ENCODE measurements around the gene STK39. TPM values are rescaled to one million over a fixed set of nuclear protein-coding genes. Genes with fewer than 3 reads are reported as not detected.
A peak's percentile ranks its signal among the peaks of the same experiment; 100 is the strongest.

The STK39 gene
- total RNA-seq, 1 donor from 2014 or later, result 18.5 TPM

GRCh38 chr2:168097431-168097830, 150.0 kb downstream of the STK39 start:
- ATAC-seq (ENCODE audit: low read depth), result no peak
- CTCF ChIA-PET, result no interaction called here
- peaks cover 3% of the 10 kb centered on the region for H3K4me1 Mint-ChIP-seq
- no peaks in the 10 kb centered on the region for H3K27me3 Mint-ChIP-seq
- no peak for DNase-seq
- peaks cover 6% of the 10 kb centered on the region for H3K36me3 Mint-ChIP-seq (ENCODE audit: low read depth)
- no peak overlapping the region for H3K27ac Mint-ChIP-seq
- no peaks in the 10 kb centered on the region for H3K9me3 Mint-ChIP-seq
- POLR2A ChIA-PET, result no interaction called here
- H3K4me3 Mint-ChIP-seq, result no peak overlapping the region
- TF ChIP-seq, protein P1, sequence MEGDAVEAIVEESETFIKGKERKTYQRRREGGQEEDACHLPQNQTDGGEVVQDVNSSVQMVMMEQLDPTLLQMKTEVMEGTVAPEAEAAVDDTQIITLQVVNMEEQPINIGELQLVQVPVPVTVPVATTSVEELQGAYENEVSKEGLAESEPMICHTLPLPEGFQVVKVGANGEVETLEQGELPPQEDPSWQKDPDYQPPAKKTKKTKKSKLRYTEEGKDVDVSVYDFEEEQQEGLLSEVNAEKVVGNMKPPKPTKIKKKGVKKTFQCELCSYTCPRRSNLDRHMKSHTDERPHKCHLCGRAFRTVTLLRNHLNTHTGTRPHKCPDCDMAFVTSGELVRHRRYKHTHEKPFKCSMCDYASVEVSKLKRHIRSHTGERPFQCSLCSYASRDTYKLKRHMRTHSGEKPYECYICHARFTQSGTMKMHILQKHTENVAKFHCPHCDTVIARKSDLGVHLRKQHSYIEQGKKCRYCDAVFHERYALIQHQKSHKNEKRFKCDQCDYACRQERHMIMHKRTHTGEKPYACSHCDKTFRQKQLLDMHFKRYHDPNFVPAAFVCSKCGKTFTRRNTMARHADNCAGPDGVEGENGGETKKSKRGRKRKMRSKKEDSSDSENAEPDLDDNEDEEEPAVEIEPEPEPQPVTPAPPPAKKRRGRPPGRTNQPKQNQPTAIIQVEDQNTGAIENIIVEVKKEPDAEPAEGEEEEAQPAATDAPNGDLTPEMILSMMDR (IDR thresholded peaks at IDR 0.05), result no peak
- intact Hi-C loops (cut with micrococcal nuclease), result no loop called here

DNA sequence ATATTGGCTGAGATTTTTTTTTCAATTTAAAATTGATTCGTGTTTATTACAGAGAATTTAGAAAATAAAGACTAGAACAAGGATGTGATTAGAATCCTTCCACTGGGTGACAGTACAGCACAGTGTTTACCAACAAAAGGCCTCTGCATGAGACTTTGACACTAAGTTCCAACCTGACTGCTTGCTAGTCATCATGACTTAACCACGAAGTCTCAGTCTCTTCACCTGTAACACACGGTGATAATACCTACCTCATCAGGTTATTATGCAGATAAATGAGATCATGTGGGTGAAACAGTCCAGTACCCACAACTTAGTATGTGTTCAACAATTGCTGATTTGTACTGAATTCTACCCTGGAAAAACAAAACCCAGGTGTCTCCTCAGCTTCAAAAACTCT, 151.2 kb downstream of the STK39 start:
- intact Hi-C loops (cut with micrococcal nuclease), result no loop called here
- H3K9me3 Mint-ChIP-seq, result no peaks in the 10 kb centered on the region
- H3K4me3 Mint-ChIP-seq, result no peak overlapping the region
- peaks cover 5% of the 10 kb centered on the region for H3K4me1 Mint-ChIP-seq
- ChIA-PET POLR2A (no interaction called here), CTCF (no interaction called here)
- TF ChIP-seq, protein P1 (IDR thresholded peaks at IDR 0.05), result no peak
- ATAC-seq (ENCODE audit: low read depth), result no peak
- DNase-seq, result no peak
- no peaks in the 10 kb centered on the region for H3K27me3 Mint-ChIP-seq
- H3K27ac Mint-ChIP-seq, result no peak overlapping the region
- H3K36me3 Mint-ChIP-seq (ENCODE audit: low read depth), result peaks cover 3% of the 10 kb centered on the region

DNA sequence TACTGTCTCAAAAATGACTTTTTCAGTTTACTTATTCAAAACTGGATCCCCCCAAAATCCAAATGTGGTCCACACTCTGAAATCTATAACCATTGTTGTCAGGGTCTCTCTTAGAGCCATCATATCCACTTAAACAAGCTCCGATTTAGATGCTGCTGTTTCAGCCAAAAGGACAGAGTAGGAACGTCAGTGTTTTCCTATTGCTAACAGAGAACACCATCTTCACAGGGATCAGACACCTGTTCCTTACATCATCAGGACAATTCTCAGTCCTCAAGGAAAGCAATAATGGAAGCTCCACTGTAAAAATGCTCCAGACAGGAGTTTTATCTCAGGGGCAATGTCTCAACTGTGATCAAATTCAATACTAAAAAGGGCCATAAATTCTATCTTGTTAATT, 155.4 kb downstream of the STK39 start:
- Mint-ChIP-seq H3K27ac (no peak overlapping the region), H3K4me1 (peaks cover 33% of the 10 kb centered on the region), H3K4me3 (no peak overlapping the region), H3K36me3 (ENCODE audit: low read depth) (no peaks in the 10 kb centered on the region), H3K9me3 (no peaks in the 10 kb centered on the region), H3K27me3 (no peaks in the 10 kb centered on the region)
- ChIA-PET POLR2A (no interaction called here), CTCF (no interaction called here)
- intact Hi-C loops (cut with micrococcal nuclease), result no loop called here
- TF ChIP-seq, protein P1 (IDR thresholded peaks at IDR 0.05), result no peak
- DNase-seq (no peak), ATAC-seq (ENCODE audit: low read depth) (no peak)

GRCh38 chr2:168090366-168091135, 156.8 kb downstream of the STK39 start:
- intact Hi-C loops (cut with micrococcal nuclease), result loop anchor here (1.0 kb wide), 1 partner anchor 48 kb away; no protein-coding TSS in a partner anchor
- Mint-ChIP-seq H3K36me3 (ENCODE audit: low read depth) (no peaks in the 10 kb centered on the region), H3K9me3 (no peaks in the 10 kb centered on the region), H3K4me3 (peak overlapping the region; percentile 38), H3K4me1 (peaks cover 33% of the 10 kb centered on the region), H3K27me3 (no peaks in the 10 kb centered on the region), H3K27ac (peak overlapping the region; percentile 79)
- peak; percentile 80 for ATAC-seq (ENCODE audit: low read depth)
- DNase-seq, result no peak
- TF ChIP-seq, protein P1 (IDR thresholded peaks at IDR 0.05), result no peak
- CTCF ChIA-PET, result interaction anchor here (2.1 kb wide), 1 partner anchor 28 kb away, joined by 7 read pairs; no protein-coding TSS in a partner anchor
- POLR2A ChIA-PET, result interaction anchor here (0.9 kb wide), 1 partner anchor 51 kb away, joined by 3 read pairs; no protein-coding TSS in a partner anchor

- Mint-ChIP-seq H3K9me3 (no peaks in the 10 kb centered on the region), H3K36me3 (ENCODE audit: low read depth) (no peaks in the 10 kb centered on the region), H3K27ac (peak overlapping the region; percentile 53), H3K4me3 (peak overlapping the region; percentile 8), H3K27me3 (no peaks in the 10 kb centered on the region), H3K4me1 (peaks cover 33% of the 10 kb centered on the region)
- POLR2A ChIA-PET, result no interaction called here
- DNase-seq, result no peak
- TF ChIP-seq, protein P1 (IDR thresholded peaks at IDR 0.05), result no peak
- intact Hi-C loops (cut with micrococcal nuclease), result no loop called here
- ATAC-seq (ENCODE audit: low read depth), result no peak
- CTCF ChIA-PET, result interaction anchor here (2.1 kb wide), 1 partner anchor 30 kb away, joined by 7 read pairs; no protein-coding TSS in a partner anchor
Observed at GRCh38 chr2:168089200-168089599, 158.2 kb downstream of the STK39 start.

Measured in activated B cell treated with CpG ODN at 0.5 μM for 24 hours (primary cell).